ENCODE results near the gene NIT1.

The NIT1 gene

DNA sequence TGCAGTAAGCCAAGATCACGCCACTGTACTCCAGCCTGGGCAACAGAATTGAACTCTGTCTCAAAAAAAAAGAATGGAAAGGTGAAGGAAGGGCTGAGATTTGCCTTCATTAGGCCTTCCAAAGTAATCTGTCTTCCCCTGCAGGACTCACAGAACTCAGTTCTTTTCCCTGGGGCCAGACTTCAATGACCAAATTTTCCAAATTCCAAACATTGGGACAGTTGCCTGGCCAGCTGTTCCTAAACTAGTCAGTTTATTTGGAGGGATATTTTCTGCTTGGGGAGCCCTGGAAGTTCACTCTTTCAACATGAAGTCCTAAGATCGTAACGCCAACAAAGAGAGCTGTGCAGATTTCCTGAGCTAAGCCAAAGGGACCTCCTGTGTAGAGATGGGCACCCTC, 20.0 kb downstream of the NIT1 start:
- Histone ChIP-seq H3K9me3 (ENCODE audit: insufficient read depth, low read length) (no peaks in the 10 kb centered on the region), H3K36me3 (ENCODE audit: low read length) (no peaks in the 10 kb centered on the region), H3K4me3 (ENCODE audit: insufficient read depth, low read length, poor library complexity, severe bottlenecking) (no peak overlapping the region), H3F3A (ENCODE audit: insufficient read depth) (peaks cover 12% of the 10 kb centered on the region), H3K9ac (ENCODE audit: low read length) (no peak overlapping the region), H3K27ac (ENCODE audit: low read depth, low read length) (no peak overlapping the region), H3K27me3 (ENCODE audit: low read length) (no peaks in the 10 kb centered on the region), H2AFZ (ENCODE audit: low read depth, low read length, severe bottlenecking) (no peak overlapping the region), H3K4me2 (ENCODE audit: low read depth, low read length, poor library complexity, severe bottlenecking) (no peak overlapping the region), H3K9me2 (replicated peaks; ENCODE audit: insufficient read depth, low read length) (no peaks in the 10 kb centered on the region), H4K20me1 (ENCODE audit: low read depth, low read length) (no peaks in the 10 kb centered on the region), H3K79me2 (ENCODE audit: insufficient read depth, low read length) (peaks cover 10% of the 10 kb centered on the region)
- no peak for TF ChIP-seq EZH2phosphoT487 (conservative IDR thresholded peaks at IDR 0.05; ENCODE audit: low read length)
- TF ChIP-seq, protein P1, sequence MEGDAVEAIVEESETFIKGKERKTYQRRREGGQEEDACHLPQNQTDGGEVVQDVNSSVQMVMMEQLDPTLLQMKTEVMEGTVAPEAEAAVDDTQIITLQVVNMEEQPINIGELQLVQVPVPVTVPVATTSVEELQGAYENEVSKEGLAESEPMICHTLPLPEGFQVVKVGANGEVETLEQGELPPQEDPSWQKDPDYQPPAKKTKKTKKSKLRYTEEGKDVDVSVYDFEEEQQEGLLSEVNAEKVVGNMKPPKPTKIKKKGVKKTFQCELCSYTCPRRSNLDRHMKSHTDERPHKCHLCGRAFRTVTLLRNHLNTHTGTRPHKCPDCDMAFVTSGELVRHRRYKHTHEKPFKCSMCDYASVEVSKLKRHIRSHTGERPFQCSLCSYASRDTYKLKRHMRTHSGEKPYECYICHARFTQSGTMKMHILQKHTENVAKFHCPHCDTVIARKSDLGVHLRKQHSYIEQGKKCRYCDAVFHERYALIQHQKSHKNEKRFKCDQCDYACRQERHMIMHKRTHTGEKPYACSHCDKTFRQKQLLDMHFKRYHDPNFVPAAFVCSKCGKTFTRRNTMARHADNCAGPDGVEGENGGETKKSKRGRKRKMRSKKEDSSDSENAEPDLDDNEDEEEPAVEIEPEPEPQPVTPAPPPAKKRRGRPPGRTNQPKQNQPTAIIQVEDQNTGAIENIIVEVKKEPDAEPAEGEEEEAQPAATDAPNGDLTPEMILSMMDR (IDR thresholded peaks at IDR 0.05; ENCODE audit: insufficient read depth, low read length, poor library complexity, severe bottlenecking), result no peak

DNA sequence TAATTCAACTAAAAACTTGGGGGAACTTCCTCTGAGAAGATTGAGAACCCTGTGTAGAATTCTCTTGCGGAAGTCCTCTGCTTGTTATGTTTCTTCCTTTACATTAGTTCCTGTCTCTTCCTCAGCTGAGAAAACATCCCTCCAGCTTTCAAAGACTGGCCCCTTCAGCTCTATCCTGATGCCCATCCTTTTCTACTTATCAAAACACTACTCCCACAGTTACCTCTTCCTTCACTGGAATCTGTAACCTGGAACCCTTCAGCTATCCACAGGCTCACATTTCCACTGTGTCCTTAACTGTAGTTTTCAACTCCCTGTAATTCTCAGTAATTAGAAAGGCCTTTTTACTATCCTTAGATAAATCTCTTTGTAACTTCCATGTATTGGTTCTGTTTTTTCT, 20.5 kb downstream of the NIT1 start:
- Histone ChIP-seq H3K9ac (ENCODE audit: low read length) (no peak overlapping the region), H2AFZ (ENCODE audit: low read depth, low read length, severe bottlenecking) (no peak overlapping the region), H3K79me2 (ENCODE audit: insufficient read depth, low read length) (peaks cover 6% of the 10 kb centered on the region), H3K4me2 (ENCODE audit: low read depth, low read length, poor library complexity, severe bottlenecking) (no peak overlapping the region), H4K20me1 (ENCODE audit: low read depth, low read length) (no peaks in the 10 kb centered on the region), H3K27ac (ENCODE audit: low read depth, low read length) (no peak overlapping the region), H3K27me3 (ENCODE audit: low read length) (no peaks in the 10 kb centered on the region), H3K9me3 (ENCODE audit: insufficient read depth, low read length) (no peaks in the 10 kb centered on the region), H3K4me3 (ENCODE audit: insufficient read depth, low read length, poor library complexity, severe bottlenecking) (no peak overlapping the region), H3K36me3 (ENCODE audit: low read length) (no peaks in the 10 kb centered on the region), H3K9me2 (replicated peaks; ENCODE audit: insufficient read depth, low read length) (no peaks in the 10 kb centered on the region), H3F3A (ENCODE audit: insufficient read depth) (peaks cover 12% of the 10 kb centered on the region)
- no peak for TF ChIP-seq EZH2phosphoT487 (conservative IDR thresholded peaks at IDR 0.05; ENCODE audit: low read length)
- TF ChIP-seq, protein P1 (IDR thresholded peaks at IDR 0.05; ENCODE audit: insufficient read depth, low read length, poor library complexity, severe bottlenecking), result no peak

DNA sequence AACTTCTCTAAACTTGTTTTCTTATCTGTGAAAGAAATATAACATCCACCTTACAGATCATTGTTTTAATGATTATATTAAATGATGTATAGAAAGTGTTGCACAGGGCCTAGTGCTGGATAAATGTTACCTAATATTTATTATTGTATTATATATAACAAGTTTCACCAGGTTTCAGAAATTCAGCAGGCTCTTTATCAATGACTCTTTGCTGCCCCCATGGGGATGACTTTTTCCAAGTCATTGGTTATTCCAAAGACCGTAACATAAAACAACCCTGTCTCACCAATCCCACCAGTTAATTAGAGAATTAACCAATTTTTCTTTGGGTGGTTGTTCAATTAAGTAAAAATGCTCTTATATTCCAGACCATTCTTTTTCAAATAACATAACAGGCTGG, 21.9 kb downstream of the NIT1 start:
- H3K27me3 ChIP-seq (ENCODE audit: low read length), result no peaks in the 10 kb centered on the region
- H3K4me3 ChIP-seq (ENCODE audit: insufficient read depth, low read length, poor library complexity, severe bottlenecking), result no peak overlapping the region
- no peaks in the 10 kb centered on the region for H3K9me3 ChIP-seq (ENCODE audit: insufficient read depth, low read length)
- no peak overlapping the region for H2AFZ ChIP-seq (ENCODE audit: low read depth, low read length, severe bottlenecking)
- H4K20me1 ChIP-seq (ENCODE audit: low read depth, low read length), result no peaks in the 10 kb centered on the region
- H3F3A ChIP-seq (ENCODE audit: insufficient read depth), result peaks cover 12% of the 10 kb centered on the region
- H3K27ac ChIP-seq (ENCODE audit: low read depth, low read length), result no peak overlapping the region
- no peak overlapping the region for H3K4me2 ChIP-seq (ENCODE audit: low read depth, low read length, poor library complexity, severe bottlenecking)
- TF ChIP-seq, protein P1 (IDR thresholded peaks at IDR 0.05; ENCODE audit: insufficient read depth, low read length, poor library complexity, severe bottlenecking), result peak; percentile 22
- no peak for TF ChIP-seq EZH2phosphoT487 (conservative IDR thresholded peaks at IDR 0.05; ENCODE audit: low read length)
- no peaks in the 10 kb centered on the region for H3K36me3 ChIP-seq (ENCODE audit: low read length)
- no peak overlapping the region for H3K9ac ChIP-seq (ENCODE audit: low read length)
- no peaks in the 10 kb centered on the region for H3K9me2 ChIP-seq (replicated peaks; ENCODE audit: insufficient read depth, low read length)
- no peaks in the 10 kb centered on the region for H3K79me2 ChIP-seq (ENCODE audit: insufficient read depth, low read length)
